Neural cell (in vitro differentiated cells): ENCODE measurements around the gene ECHDC3. TPM values are rescaled to one million over a fixed set of nuclear protein-coding genes. Genes with fewer than 3 reads are reported as not detected.

Experiments
- H2AFZ ChIP-seq: fragments of 200-600, 300-800 bp; sonication (generic), shearing (Covaris generic); 2 replicates; pipeline ENCODE4 v1.6.0; 2014; ENCODE audit warnings: low read depth, mild to moderate bottlenecking, antibody characterized with exemption, low read length, moderate library complexity
- H3F3A ChIP-seq: fragments of 200-600 bp; shearing (Covaris generic); 2 replicates; pipeline ENCODE4 v1.6.1; 2016; ENCODE audit warnings: mild to moderate bottlenecking, moderate library complexity, mixed read lengths, antibody characterized with exemption, low read length; ENCODE audit not compliant: insufficient read depth, poor library complexity, severe bottlenecking
- H3K27ac ChIP-seq: fragments of 200-600, 300-800 bp; sonication (generic), shearing (Covaris generic); 2 replicates; pipeline ENCODE4 v1.5.1; 2014; ENCODE audit warnings: mild to moderate bottlenecking, low read length, moderate library complexity
- H3K27me3 ChIP-seq: fragments of 300-800, 200-600 bp; sonication (generic), shearing (Covaris generic); 2 replicates; pipeline ENCODE4 v1.6.0; 2014; ENCODE audit warnings: mild to moderate bottlenecking, low read depth, low read length, moderate library complexity; ENCODE audit not compliant: insufficient read depth
- H3K36me3 ChIP-seq: fragments of 300-800, 200-600 bp; sonication (generic), shearing (Covaris generic); 2 replicates; pipeline ENCODE4 v1.5.1; 2014; ENCODE audit warnings: mild to moderate bottlenecking, antibody characterized with exemption, low read length, moderate library complexity; ENCODE audit not compliant: insufficient read depth
- H3K4me2 ChIP-seq: fragments of 300-800, 200-600 bp; sonication (generic), shearing (Covaris generic); 2 replicates; pipeline ENCODE4 v1.6.0; 2014; ENCODE audit warnings: mild to moderate bottlenecking, low read length
- H3K4me3 ChIP-seq: fragments of 300-800, 200-600 bp; sonication (generic), shearing (Covaris generic); 2 replicates; pipeline ENCODE4 v1.5.1; 2014; ENCODE audit warnings: mild to moderate bottlenecking, low read length, moderate library complexity
- H3K79me2 ChIP-seq: fragments of 200-600 bp; shearing (Covaris generic); replicated peaks from 2 replicates; pipeline ENCODE4 v1.6.0; 2014; ENCODE audit warnings: mild to moderate bottlenecking, low read length, moderate library complexity; ENCODE audit not compliant: insufficient read depth
- H3K9ac ChIP-seq: fragments of 300-800, 200-600 bp; sonication (generic), shearing (Covaris generic); 2 replicates; pipeline ENCODE4 v1.6.1; 2016; ENCODE audit warnings: mild to moderate bottlenecking, low read length, mixed read lengths
- H3K9me2 ChIP-seq: fragments of 200-600 bp; shearing (Covaris generic); 2 replicates; pipeline ENCODE4 v1.6.1; 2016; ENCODE audit warnings: mild to moderate bottlenecking, low read length, mixed read lengths; ENCODE audit not compliant: insufficient read depth
- H3K9me3 ChIP-seq: fragments of 200-600, 300-800 bp; sonication (generic), shearing (Covaris generic); 2 replicates; pipeline ENCODE4 v1.6.1; 2016; ENCODE audit warnings: mild to moderate bottlenecking, mixed run types, low read length, moderate library complexity, mixed read lengths
- H4K20me1 ChIP-seq: fragments of 200-600 bp; shearing (Covaris generic); 2 replicates; pipeline ENCODE4 v1.6.1; 2016; ENCODE audit warnings: mild to moderate bottlenecking, mixed run types; ENCODE audit not compliant: insufficient read depth
- CTCF ChIP-seq: fragments of 450-650 bp; IDR thresholded peaks from 2 replicates; pipeline ENCODE4 v1.5.1; 2014; ENCODE audit warnings: antibody characterized with exemption, mild to moderate bottlenecking, moderate library complexity; ENCODE audit not compliant: poor library complexity, severe bottlenecking
- EP300 ChIP-seq: fragments of 450-650 bp; conservative IDR thresholded peaks from 2 replicates; pipeline ENCODE4 v1.6.1; 2014; ENCODE audit warnings: antibody characterized with exemption, mild to moderate bottlenecking, moderate library complexity; ENCODE audit not compliant: poor library complexity, severe bottlenecking
- EZH2 ChIP-seq: fragments of 200-600, 300-800 bp; shearing (Covaris generic), sonication (generic); IDR thresholded peaks from 2 replicates; pipeline ENCODE4 v1.6.1; 2014; ENCODE audit warnings: antibody characterized with exemption, low read length, borderline replicate concordance, mild to moderate bottlenecking; ENCODE audit not compliant: insufficient read depth, poor library complexity, severe bottlenecking
- MXI1 ChIP-seq: fragments of 450-650 bp; conservative IDR thresholded peaks from 2 replicates; pipeline ENCODE4 v1.6.1; 2014; ENCODE audit warnings: antibody characterized with exemption, mild to moderate bottlenecking; ENCODE audit not compliant: poor library complexity, severe bottlenecking
- POLR2AphosphoS5 ChIP-seq: IDR thresholded peaks from 2 replicates; pipeline ENCODE4 v1.6.1; 2012
- RAD21 ChIP-seq: fragments of 450-650 bp; conservative IDR thresholded peaks from 2 replicates; pipeline ENCODE4 v1.6.1; 2014; ENCODE audit warnings: antibody characterized with exemption, mild to moderate bottlenecking, moderate library complexity
- REST ChIP-seq: IDR thresholded peaks from 2 replicates; pipeline ENCODE4 v1.6.1; 2012; ENCODE audit warnings: borderline replicate concordance
- SMC3 ChIP-seq: fragments of 450-650 bp; conservative IDR thresholded peaks from 2 replicates; pipeline ENCODE4 v1.6.1; 2014; ENCODE audit warnings: antibody characterized with exemption, mild to moderate bottlenecking, moderate library complexity; ENCODE audit not compliant: poor library complexity
- TAF1 ChIP-seq: IDR thresholded peaks from 2 replicates; pipeline ENCODE4 v1.6.1; 2012; ENCODE audit warnings: low read depth
- polyA plus RNA-seq: library from polyadenylated mRNA; depleted of rRNA; stranded (reverse); fragments of >200 nt; gene quantifications from 2 replicates; pipeline ENCODE4 v1.2.3, GENCODE V29; 2014

Gene ECHDC3
- polyA plus RNA-seq, 1 donor from 2014 or later, result not detected

GRCh38 chr10:11772575-11773288 lies 30.6 kb downstream of the ECHDC3 start:
- TF ChIP-seq POLR2AphosphoS5 (no peak), EZH2 (no peak), CTCF (no peak), REST (no peak), TAF1 (no peak), MXI1 (no peak), SMC3 (no peak), RAD21 (no peak), EP300 (no peak)
- no peak overlapping the region for H3K4me3 ChIP-seq
- H3K27ac ChIP-seq, result no peak overlapping the region
- H4K20me1 ChIP-seq, result no peaks in the 10 kb centered on the region
- H3K9me2 ChIP-seq, result no peaks in the 10 kb centered on the region
- H3F3A ChIP-seq, result no peaks in the 10 kb centered on the region
- H3K9me3 ChIP-seq, result no peaks in the 10 kb centered on the region
- no peaks in the 10 kb centered on the region for H3K79me2 ChIP-seq
- no peak overlapping the region for H3K4me2 ChIP-seq
- H2AFZ ChIP-seq, result no peak overlapping the region
- H3K27me3 ChIP-seq, result no peaks in the 10 kb centered on the region
- H3K36me3 ChIP-seq, result no peaks in the 10 kb centered on the region
- H3K9ac ChIP-seq, result no peak overlapping the region

- Histone ChIP-seq H3K4me2 (no peak overlapping the region), H3K9me3 (no peaks in the 10 kb centered on the region), H3K4me3 (no peak overlapping the region), H3F3A (no peaks in the 10 kb centered on the region), H3K79me2 (no peaks in the 10 kb centered on the region), H4K20me1 (no peaks in the 10 kb centered on the region), H3K27me3 (no peaks in the 10 kb centered on the region), H3K36me3 (no peaks in the 10 kb centered on the region), H3K9ac (no peak overlapping the region), H3K27ac (no peak overlapping the region), H2AFZ (no peak overlapping the region), H3K9me2 (no peaks in the 10 kb centered on the region)
- TF ChIP-seq CTCF, result no peak
- no peak for TF ChIP-seq SMC3
- TF ChIP-seq TAF1, result no peak
- no peak for TF ChIP-seq EP300
- TF ChIP-seq POLR2AphosphoS5, result no peak
- TF ChIP-seq MXI1, result no peak
- TF ChIP-seq RAD21, result no peak
Measured at GRCh38 chr10:11773761-11774441, 31.7 kb downstream of the ECHDC3 start.
